CD4-positive, alpha-beta memory T cell (primary cell): ENCODE measurements around the gene AXIN2. TPM values are rescaled to one million over a fixed set of nuclear protein-coding genes. Genes with fewer than 3 reads are reported as not detected.

ENCODE experiments used
- CTCF ChIA-PET: fragments of 350-600 bp; sonication (Branson Sonifier 250); formaldehyde crosslinking; loops from one replicate; lab custom pipeline; 2021; ENCODE audit warnings: inconsistent platforms; ENCODE audit not compliant: partially characterized antibody; lab: Charles Lee
- POLR2A ChIA-PET: fragments of 350-600 bp; sonication (Branson Sonifier 250); formaldehyde crosslinking; loops from one replicate; lab custom pipeline; 2021; ENCODE audit not compliant: partially characterized antibody; lab: Charles Lee
- DNase-seq, 5 donors: peaks; one replicate each; pipeline versions ENCODE4 v3.0.0 to v3.0.0-alpha.2; 2020 to 2022; ENCODE audit warnings: mixed read lengths in 1 of 5
- H3K27ac ChIP-seq: one replicate; pipeline ENCODE4 v1.7.0; 2013; ENCODE audit warnings: low read depth, low read length
- H3K27me3 ChIP-seq: 2 replicates; pipeline ENCODE4 v1.7.0; 2013; ENCODE audit warnings: mild to moderate bottlenecking, low read length, moderate library complexity; ENCODE audit not compliant: insufficient read depth
- H3K36me3 ChIP-seq: 2 replicates; pipeline ENCODE4 v1.7.0; 2013; ENCODE audit warnings: mild to moderate bottlenecking, low read length, moderate library complexity; ENCODE audit not compliant: insufficient read depth
- H3K4me1 ChIP-seq: 2 replicates; pipeline ENCODE4 v1.7.0; 2013; ENCODE audit warnings: mild to moderate bottlenecking, low read length, moderate library complexity; ENCODE audit not compliant: insufficient read depth
- H3K4me3 ChIP-seq, 2 donors: one replicate each; pipeline ENCODE4 v1.7.0; 2013; ENCODE audit warnings: low read length in 2 of 2, mild to moderate bottlenecking in 1 of 2
- H3K9me3 ChIP-seq, 2 donors: one replicate each; pipeline ENCODE4 v1.7.0; 2013; ENCODE audit warnings: low read length in 2 of 2, control low read depth in 1 of 2; ENCODE audit not compliant: control insufficient read depth in 1 of 2
- H3K27ac Mint-ChIP-seq, 7 donors: one replicate each; pipeline ENCODE4 v1.8.0; 2020 to 2021; ENCODE audit warnings: mixed read lengths in 7 of 7, mild to moderate bottlenecking in 6 of 7, inconsistent platforms in 3 of 7, moderate library complexity in 3 of 7
- H3K27me3 Mint-ChIP-seq, 2 donors: one replicate each; pipeline ENCODE4 v1.8.0; 2020 to 2021; ENCODE audit warnings: mixed read lengths in 2 of 2
- H3K36me3 Mint-ChIP-seq, 2 donors: one replicate each; pipeline ENCODE4 v1.8.0; 2020 to 2021; ENCODE audit warnings: mixed read lengths in 2 of 2, inconsistent platforms in 1 of 2, mild to moderate bottlenecking in 1 of 2
- H3K4me1 Mint-ChIP-seq, 4 donors: one replicate each; pipeline ENCODE4 v1.8.0; 2020 to 2021; ENCODE audit warnings: mixed read lengths in 4 of 4, mild to moderate bottlenecking in 1 of 4
- H3K4me3 Mint-ChIP-seq, 8 donors: one replicate each; pipeline ENCODE4 v1.8.0; 2020 to 2021; ENCODE audit warnings: mixed read lengths in 8 of 8, mild to moderate bottlenecking in 7 of 8, moderate library complexity in 6 of 8, inconsistent platforms in 3 of 8
- H3K9me3 Mint-ChIP-seq, 8 donors: one replicate each; pipeline ENCODE4 v1.8.0; 2020 to 2021; ENCODE audit warnings: mixed read lengths in 8 of 8, mild to moderate bottlenecking in 5 of 8, inconsistent platforms in 3 of 8, moderate library complexity in 1 of 8
- intact Hi-C: fragments of 100-400 bp; cut with micrococcal nuclease; formaldehyde crosslinking; loops from one replicate; pipeline ENCODE4 v1.15.1; 2023
- polyA plus RNA-seq, 2 donors: library from polyadenylated mRNA; unstranded; fragments of 300-500 nt; fragmentation: Illumina TruSeq; gene quantifications; one replicate each; pipeline ENCODE4 v1.2.3, GENCODE V29; 2021
- total RNA-seq, 2 experiments: library from RNA; stranded (reverse); gene quantifications; one replicate each; pipeline ENCODE4 v1.2.3, GENCODE V29; 2021

The AXIN2 gene
- total and polyA plus RNA-seq, 4 experiments from 2014 or later = 3.4 to 30.3 (median 20.9) TPM

DNA sequence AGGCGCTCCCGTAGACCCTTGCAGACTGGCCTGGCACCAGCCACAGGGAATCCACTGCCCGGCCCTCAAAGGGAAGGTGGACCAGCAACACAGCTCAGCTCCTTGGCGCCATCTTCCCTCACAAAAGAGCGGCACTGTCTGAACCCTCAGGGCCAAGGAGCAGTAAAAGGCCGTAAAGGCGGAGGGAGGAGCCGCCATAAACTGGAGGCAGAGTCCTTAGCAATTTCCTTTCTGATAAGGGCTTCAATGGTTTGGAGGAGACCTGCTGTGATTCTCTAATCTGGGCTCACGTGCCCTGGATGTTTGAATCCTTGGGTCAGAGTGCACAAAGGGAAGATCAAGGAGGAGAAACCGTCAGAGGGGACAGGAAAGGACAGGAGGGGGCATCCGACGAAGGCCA is 15.5 kb upstream of the AXIN2 start:
- Mint-ChIP-seq H3K4me1 (no peaks in the 10 kb centered on the region), H3K27ac (no peak overlapping the region), H3K36me3 (no peaks in the 10 kb centered on the region), H3K9me3 (peaks cover 0 to 1% (median 0%) of the 10 kb centered on the region in 8 donors), H3K4me3 (no peak overlapping the region), H3K27me3 (no peaks in the 10 kb centered on the region)
- Histone ChIP-seq H3K36me3 (no peaks in the 10 kb centered on the region), H3K4me3 (no peak overlapping the region), H3K27ac (no peak overlapping the region), H3K9me3 (no peaks in the 10 kb centered on the region), H3K4me1 (no peaks in the 10 kb centered on the region), H3K27me3 (no peaks in the 10 kb centered on the region)
- CTCF ChIA-PET = no interaction called here
- POLR2A ChIA-PET = no interaction called here
- no peak for DNase-seq
- intact Hi-C loops = no loop called here

DNA sequence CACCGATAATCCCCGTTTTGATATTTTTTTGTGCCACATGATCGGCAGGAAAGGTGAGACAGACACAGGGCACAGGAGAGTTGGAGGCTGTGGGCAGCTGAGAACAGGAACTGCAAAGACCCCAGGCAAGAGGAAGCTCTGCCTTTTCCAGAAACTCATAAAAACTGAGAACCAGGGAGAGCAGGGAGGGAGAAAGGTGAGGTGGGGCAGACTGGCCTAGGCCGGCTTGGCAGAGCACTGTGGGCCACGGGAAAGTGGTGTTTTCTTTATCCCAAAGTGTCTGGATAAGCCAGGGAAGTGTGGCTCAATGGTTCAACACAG is 11.8 kb upstream of the AXIN2 start:
- intact Hi-C loops = no loop called here
- no peak for DNase-seq
- Mint-ChIP-seq H3K4me1 (no peaks in the 10 kb centered on the region), H3K4me3 (no peak overlapping the region), H3K9me3 (peaks cover 0 to 1% (median 0%) of the 10 kb centered on the region in 8 donors), H3K27ac (peak overlapping the region in 1 of 7 donors; percentile 52), H3K27me3 (peaks cover 3 to 4% of the 10 kb centered on the region in 2 donors), H3K36me3 (no peaks in the 10 kb centered on the region)
- H3K9me3 ChIP-seq = no peaks in the 10 kb centered on the region
- no peaks in the 10 kb centered on the region for H3K36me3 ChIP-seq
- no peak overlapping the region for H3K4me3 ChIP-seq
- H3K27me3 ChIP-seq = no peaks in the 10 kb centered on the region
- no peak overlapping the region for H3K27ac ChIP-seq
- CTCF ChIA-PET = no interaction called here
- POLR2A ChIA-PET = no interaction called here
- H3K4me1 ChIP-seq = no peaks in the 10 kb centered on the region

DNA sequence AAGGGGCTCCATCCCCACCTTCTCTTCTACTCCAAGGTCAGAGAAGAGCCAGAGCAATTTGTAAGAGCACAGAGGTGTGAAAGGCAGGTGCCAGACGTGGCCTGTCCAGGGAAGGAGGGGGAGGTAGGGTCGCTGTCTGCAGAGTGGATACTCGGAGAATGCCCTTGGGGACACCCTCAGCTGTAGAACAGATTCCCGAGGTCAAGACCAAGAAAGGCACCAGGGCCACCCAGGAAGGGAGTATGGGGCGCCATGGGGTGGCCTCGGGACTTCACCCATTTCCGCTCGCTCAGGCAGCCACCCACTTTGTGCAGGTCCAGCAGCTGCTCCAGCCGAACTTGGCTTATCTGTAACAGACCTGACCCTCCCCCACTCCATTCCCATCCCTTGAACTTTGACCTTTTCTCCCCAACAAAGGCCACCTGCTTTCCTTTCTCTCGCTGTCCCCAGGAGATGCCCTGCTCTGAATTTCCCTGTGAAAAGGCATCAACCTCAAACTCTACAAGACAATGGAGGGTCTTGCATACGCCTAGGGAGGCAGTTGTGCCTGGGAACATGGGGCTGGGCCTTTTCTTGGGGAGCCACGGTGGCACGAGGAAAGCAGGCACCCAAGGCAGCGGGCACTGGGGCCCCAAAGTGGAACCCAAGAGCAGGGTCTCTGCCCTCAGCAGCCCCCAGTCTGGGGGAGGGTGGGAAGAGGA is 11.3 kb upstream of the AXIN2 start:
- Histone ChIP-seq H3K27ac (no peak overlapping the region), H3K27me3 (no peaks in the 10 kb centered on the region), H3K4me1 (no peaks in the 10 kb centered on the region), H3K36me3 (no peaks in the 10 kb centered on the region), H3K9me3 (no peaks in the 10 kb centered on the region), H3K4me3 (no peak overlapping the region)
- Mint-ChIP-seq H3K4me1 (no peaks in the 10 kb centered on the region), H3K36me3 (no peaks in the 10 kb centered on the region), H3K27me3 (peaks cover 3 to 4% of the 10 kb centered on the region in 2 donors), H3K9me3 (peaks cover 0 to 1% (median 0%) of the 10 kb centered on the region in 8 donors), H3K27ac (peak overlapping the region in 1 of 7 donors; percentile 52), H3K4me3 (no peak overlapping the region)
- intact Hi-C loops = no loop called here
- no peak for DNase-seq
- POLR2A ChIA-PET = no interaction called here
- CTCF ChIA-PET = no interaction called here

DNA sequence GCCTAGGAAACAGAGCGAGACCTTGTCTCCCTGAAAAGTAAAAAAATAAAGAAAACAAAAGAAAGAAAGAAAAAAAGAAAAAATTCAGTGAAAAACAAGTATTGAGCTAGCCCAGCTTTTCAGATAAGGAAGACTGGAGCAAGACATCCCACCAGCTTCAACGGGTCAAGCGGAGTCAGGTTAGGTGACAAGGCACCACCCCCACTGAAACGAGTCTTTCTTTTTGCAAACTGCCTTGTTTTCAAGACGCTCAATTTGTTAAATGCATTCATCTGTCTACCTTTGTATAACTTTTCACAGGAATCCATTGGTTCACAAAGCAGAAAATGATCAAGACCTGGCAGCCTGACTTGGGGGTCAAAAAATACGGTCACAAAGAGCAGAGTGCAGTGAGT is 10.7 kb upstream of the AXIN2 start:
- H3K9me3 Mint-ChIP-seq = peaks cover 0 to 1% (median 0%) of the 10 kb centered on the region in 8 donors
- H3K27ac Mint-ChIP-seq = no peak overlapping the region
- no peaks in the 10 kb centered on the region for H3K36me3 ChIP-seq
- H3K4me3 ChIP-seq = no peak overlapping the region
- peaks cover 3 to 4% of the 10 kb centered on the region in 2 donors for H3K27me3 Mint-ChIP-seq
- H3K4me1 ChIP-seq = no peaks in the 10 kb centered on the region
- no peaks in the 10 kb centered on the region for H3K27me3 ChIP-seq
- ChIA-PET CTCF (no interaction called here), POLR2A (no interaction called here)
- H3K9me3 ChIP-seq = no peaks in the 10 kb centered on the region
- H3K27ac ChIP-seq = no peak overlapping the region
- intact Hi-C loops = no loop called here
- H3K4me1 Mint-ChIP-seq = no peaks in the 10 kb centered on the region
- H3K36me3 Mint-ChIP-seq = no peaks in the 10 kb centered on the region
- H3K4me3 Mint-ChIP-seq = no peak overlapping the region
- no peak for DNase-seq

DNA sequence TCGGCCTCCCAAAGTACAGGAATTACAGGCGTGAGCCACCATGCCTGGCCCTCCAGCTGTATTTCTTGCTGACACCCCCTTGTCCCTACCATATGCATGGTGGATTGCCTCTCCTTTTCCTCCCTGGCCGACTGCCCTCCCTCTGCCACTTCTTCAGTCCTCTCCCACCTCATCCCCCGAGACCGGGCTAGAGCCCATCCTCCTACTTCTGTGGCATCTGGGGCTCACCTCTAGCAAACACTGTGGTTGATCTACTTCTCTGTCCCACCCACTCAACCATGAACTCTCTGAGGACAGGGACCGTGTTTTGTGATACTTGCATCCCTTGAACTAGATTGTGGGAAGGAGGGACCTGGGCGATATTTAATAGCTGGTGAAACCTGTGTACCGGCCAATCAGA is 7.5 kb upstream of the AXIN2 start:
- CTCF ChIA-PET = no interaction called here

DNA sequence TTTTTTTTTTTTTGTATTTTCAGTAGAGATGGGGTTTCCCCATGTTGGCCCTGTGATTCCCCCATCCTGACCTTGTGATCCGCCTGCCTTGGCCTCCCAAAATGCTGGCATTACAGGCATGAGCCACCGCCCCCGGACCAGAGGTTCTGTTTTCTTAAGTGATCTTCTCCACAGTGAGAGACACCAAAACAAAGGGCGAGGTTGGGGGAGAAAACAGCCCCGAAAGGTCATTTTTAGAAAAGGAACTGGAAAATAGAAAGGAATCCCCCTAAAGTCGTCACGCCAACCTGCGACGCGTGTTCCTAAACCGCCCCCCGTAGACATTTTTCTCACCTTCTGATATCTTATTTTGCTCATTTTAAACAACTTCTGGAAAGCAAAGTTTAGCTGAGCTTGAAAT is 6.1 kb upstream of the AXIN2 start:
- Mint-ChIP-seq H3K9me3 (no peaks in the 10 kb centered on the region), H3K27me3 (peaks cover 3 to 4% of the 10 kb centered on the region in 2 donors), H3K4me1 (peaks cover 5 to 17% (median 12%) of the 10 kb centered on the region in 4 donors), H3K27ac (no peak overlapping the region), H3K36me3 (no peaks in the 10 kb centered on the region), H3K4me3 (no peak overlapping the region)
- H3K4me1 ChIP-seq = peaks cover 11% of the 10 kb centered on the region
- H3K9me3 ChIP-seq = no peaks in the 10 kb centered on the region
- ChIA-PET CTCF (interaction anchor here (1.0 to 2.8 kb wide), 2 partner anchors 9 to 11 kb away, joined by 3 to 10 read pairs; no protein-coding TSS in a partner anchor), POLR2A (no interaction called here)
- no peaks in the 10 kb centered on the region for H3K27me3 ChIP-seq
- no peak for DNase-seq
- H3K36me3 ChIP-seq = no peaks in the 10 kb centered on the region
- no peak overlapping the region for H3K4me3 ChIP-seq
- H3K27ac ChIP-seq = no peak overlapping the region
- intact Hi-C loops = no loop called here

More for the DNA sequence above, 7.5 kb upstream of the AXIN2 start:
- Mint-ChIP-seq H3K9me3 (peaks cover 0 to 1% (median 0%) of the 10 kb centered on the region in 8 donors), H3K4me3 (no peak overlapping the region), H3K27ac (no peak overlapping the region), H3K36me3 (no peaks in the 10 kb centered on the region), H3K4me1 (peaks cover 2 to 11% (median 5%) of the 10 kb centered on the region in 4 donors), H3K27me3 (peaks cover 3 to 4% of the 10 kb centered on the region in 2 donors)
- intact Hi-C loops = no loop called here
- H3K27me3 ChIP-seq = no peaks in the 10 kb centered on the region
- no peaks in the 10 kb centered on the region for H3K9me3 ChIP-seq
- no peak overlapping the region for H3K27ac ChIP-seq
- H3K4me3 ChIP-seq = no peak overlapping the region
- no peaks in the 10 kb centered on the region for H3K36me3 ChIP-seq
- H3K4me1 ChIP-seq = peaks cover 3% of the 10 kb centered on the region
- DNase-seq = no peak
- POLR2A ChIA-PET = no interaction called here

DNA sequence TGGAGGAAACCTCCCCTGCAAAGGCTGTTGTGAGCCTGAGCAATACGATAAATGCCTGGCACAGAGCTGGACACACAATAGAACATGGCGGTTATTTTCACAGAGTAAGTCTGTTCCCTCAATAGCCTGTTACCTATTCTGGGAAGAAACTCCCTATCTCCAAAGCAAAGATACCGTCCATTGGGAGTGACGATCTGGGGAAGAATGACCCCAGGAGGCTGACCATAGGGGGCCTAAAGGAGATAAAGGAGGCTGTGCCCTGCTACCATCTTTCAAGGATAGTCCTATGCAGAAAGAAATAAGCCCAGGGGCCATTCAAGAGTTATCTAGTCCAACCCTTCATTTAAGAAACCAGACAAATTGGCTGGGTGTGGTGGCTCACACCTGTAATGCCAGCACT is 4.1 kb upstream of the AXIN2 start:
- H3K36me3 Mint-ChIP-seq = peaks cover 0 to 3% of the 10 kb centered on the region in 2 donors
- H3K4me3 Mint-ChIP-seq = no peak overlapping the region
- peaks cover 7 to 26% (median 18%) of the 10 kb centered on the region in 4 donors for H3K4me1 Mint-ChIP-seq
- DNase-seq = no peak
- H3K36me3 ChIP-seq = no peaks in the 10 kb centered on the region
- POLR2A ChIA-PET = no interaction called here
- no peaks in the 10 kb centered on the region for H3K27me3 ChIP-seq
- H3K27ac Mint-ChIP-seq = no peak overlapping the region
- H3K4me3 ChIP-seq = no peak overlapping the region
- CTCF ChIA-PET = interaction anchor here (2.8 kb wide), 1 partner anchor 9 kb away, joined by 10 read pairs; no protein-coding TSS in a partner anchor
- intact Hi-C loops = no loop called here
- H3K9me3 ChIP-seq = no peaks in the 10 kb centered on the region
- peaks cover 2 to 3% of the 10 kb centered on the region in 2 donors for H3K27me3 Mint-ChIP-seq
- H3K9me3 Mint-ChIP-seq = no peaks in the 10 kb centered on the region
- peaks cover 18% of the 10 kb centered on the region for H3K4me1 ChIP-seq
- no peak overlapping the region for H3K27ac ChIP-seq
